Measurements from ENCODE around the gene TNIK. TPM values are rescaled to one million over a fixed set of nuclear protein-coding genes. Genes with fewer than 3 reads are reported as not detected.

TNIK gene
- total and polyA plus RNA-seq, 4 donors = 3.7 to 9.8 (median 5.2) TPM

GRCh38 chr3:171454041-171454440, 6.2 kb downstream of the TNIK start:
- TF ChIP-seq EGR1 (IDR thresholded peaks at IDR 0.05; ENCODE audit: low read depth in 2 of 2) (no peak), GABPA (IDR thresholded peaks at IDR 0.05 in 1 of 2, conservative IDR thresholded peaks at IDR 0.05 in 1 of 2) (no peak), RAD21 (IDR thresholded peaks at IDR 0.05) (no peak), ZBTB33 (IDR thresholded peaks at IDR 0.05) (no peak), CTCF (IDR thresholded peaks at IDR 0.05; ENCODE audit: low read depth, low read length, missing input control) (no peak), YY1 (IDR thresholded peaks at IDR 0.05) (no peak), SP1 (IDR thresholded peaks at IDR 0.05) (no peak), RXRA (IDR thresholded peaks at IDR 0.05) (no peak), HNF4G (IDR thresholded peaks at IDR 0.05) (no peak), REST (IDR thresholded peaks at IDR 0.05) (no peak)
- Histone ChIP-seq H3K27me3 (ENCODE audit: control insufficient read depth in 4 of 4, insufficient read depth in 4 of 4, low read length in 3 of 4) (no peaks in the 10 kb centered on the region), H3K36me3 (ENCODE audit: control insufficient read depth in 4 of 4, insufficient read depth in 3 of 4, low read depth in 1 of 4, low read length in 3 of 4) (no peaks in the 10 kb centered on the region), H3K4me3 (ENCODE audit: low read depth in 1 of 3, low read length in 3 of 3) (no peak overlapping the region), H3K9ac (ENCODE audit: low read depth in 1 of 2, low read length in 2 of 2) (no peak overlapping the region), H3K9me3 (ENCODE audit: control insufficient read depth in 4 of 4, low read length in 3 of 4) (no peaks in the 10 kb centered on the region), H3K4me1 (ENCODE audit: control insufficient read depth in 4 of 4, insufficient read depth in 4 of 4, low read length in 3 of 4) (peaks cover 0 to 8% (median 5%) of the 10 kb centered on the region in 4 donors), H3K27ac (ENCODE audit: low read depth in 1 of 2, low read length in 2 of 2) (no peak overlapping the region)
- no peak for DNase-seq (ENCODE audit: low spot score)
- 90% methylated on average over 8 of the region's 8 CpGs for WGBS

- H3K36me3 ChIP-seq (ENCODE audit: control insufficient read depth in 4 of 4, insufficient read depth in 3 of 4, low read depth in 1 of 4, low read length in 3 of 4) = no peaks in the 10 kb centered on the region
- H3K27me3 ChIP-seq (ENCODE audit: control insufficient read depth in 4 of 4, insufficient read depth in 4 of 4, low read length in 3 of 4) = no peaks in the 10 kb centered on the region
- H3K9me3 ChIP-seq (ENCODE audit: control insufficient read depth in 4 of 4, low read length in 3 of 4) = no peaks in the 10 kb centered on the region
- no peak overlapping the region for H3K4me3 ChIP-seq (ENCODE audit: low read depth in 1 of 3, low read length in 3 of 3)
- no peak overlapping the region for H3K27ac ChIP-seq (ENCODE audit: low read depth in 1 of 2, low read length in 2 of 2)
- no peak for DNase-seq (ENCODE audit: low spot score)
- peaks cover 0 to 3% (median 1%) of the 10 kb centered on the region in 4 donors for H3K4me1 ChIP-seq (ENCODE audit: control insufficient read depth in 4 of 4, insufficient read depth in 4 of 4, low read length in 3 of 4)
- WGBS = 84% methylated on average over 12 of the region's 12 CpGs
- no peak overlapping the region for H3K9ac ChIP-seq (ENCODE audit: low read depth in 1 of 2, low read length in 2 of 2)
- TF ChIP-seq RAD21 (IDR thresholded peaks at IDR 0.05) (no peak), SP1 (IDR thresholded peaks at IDR 0.05) (no peak), GABPA (IDR thresholded peaks at IDR 0.05 in 1 of 2, conservative IDR thresholded peaks at IDR 0.05 in 1 of 2) (no peak), NR2F2 (IDR thresholded peaks at IDR 0.05) (no peak), ZBTB33 (IDR thresholded peaks at IDR 0.05) (no peak), TAF1 (conservative IDR thresholded peaks at IDR 0.05) (no peak), FOXA2 (IDR thresholded peaks at IDR 0.05) (no peak), RXRA (IDR thresholded peaks at IDR 0.05) (no peak), FOXA1 (IDR thresholded peaks at IDR 0.05) (no peak), HNF4A (conservative IDR thresholded peaks at IDR 0.05) (no peak), HNF4G (IDR thresholded peaks at IDR 0.05) (no peak), YY1 (IDR thresholded peaks at IDR 0.05) (no peak), EGR1 (IDR thresholded peaks at IDR 0.05; ENCODE audit: low read depth in 2 of 2) (no peak), CTCF (IDR thresholded peaks at IDR 0.05; ENCODE audit: low read depth, low read length, missing input control) (no peak), ATF3 (IDR thresholded peaks at IDR 0.05) (no peak), MAX (IDR thresholded peaks at IDR 0.05) (no peak), JUND (IDR thresholded peaks at IDR 0.05) (no peak)
Measured at GRCh38 chr3:171453180-171453886, 6.9 kb downstream of the TNIK start.
